A549 (cell line): Measurements from ENCODE around the gene DUSP3.

ENCODE experiments used
- CTCF ChIP-seq: fragments of >200 bp; sonication (Bioruptor Twin); formaldehyde crosslinking; IDR thresholded peaks from 3 replicates; pipeline ENCODE4 v1.5.1; 2016
- EP300 ChIP-seq, 2 experiments: fragments of >200 bp; sonication (Bioruptor Twin); formaldehyde crosslinking; IDR thresholded peaks; 2 replicates in 1 of 2; 3 replicates in 1 of 2; pipeline ENCODE4 v1.6.1; 2016 to 2017
- GATA3 ChIP-seq: IDR thresholded peaks from 2 replicates; pipeline ENCODE4 v1.6.1; 2012; ENCODE audit warnings: borderline replicate concordance
- JUN ChIP-seq, 2 experiments: fragments of >200 bp; sonication (Bioruptor Twin); formaldehyde crosslinking; IDR thresholded peaks; 2 replicates in 1 of 2; 3 replicates in 1 of 2; pipeline ENCODE4 v1.6.1; 2016 to 2017
- JUNB ChIP-seq: fragments of >200 bp; sonication (Bioruptor Twin); formaldehyde crosslinking; IDR thresholded peaks from 2 replicates; pipeline ENCODE4 v1.6.1; 2016
- MYC ChIP-seq: IDR thresholded peaks from 2 replicates; pipeline ENCODE4 v1.6.1; 2012; ENCODE audit warnings: mild to moderate bottlenecking, inconsistent platforms, low read length, improper control_type of control experiment, borderline replicate concordance
- POLR2A ChIP-seq: IDR thresholded peaks from 2 replicates; pipeline ENCODE4 v1.6.1; 2012; ENCODE audit warnings: mild to moderate bottlenecking, low read length
- ZFP36 ChIP-seq: fragments of 450-650 bp; IDR thresholded peaks from 2 replicates; pipeline ENCODE4 v1.6.1; 2014; ENCODE audit warnings: borderline replicate concordance; ENCODE audit not compliant: partially characterized antibody

- no peak for TF ChIP-seq JUN (IDR thresholded peaks at IDR 0.05)
- TF ChIP-seq CTCF: no peak
- no peak for TF ChIP-seq ZFP36
- TF ChIP-seq GATA3: no peak
- no peak for TF ChIP-seq MYC
- TF ChIP-seq JUNB: no peak
- no peak for TF ChIP-seq POLR2A
- no peak for TF ChIP-seq EP300 (IDR thresholded peaks at IDR 0.05)
Measured at GRCh38 chr17:43771463-43771862, 7.3 kb downstream of the DUSP3 start.
